GM23338 (cell line): Measurements from ENCODE around the gene SIRPG. TPM values are rescaled to one million over a fixed set of nuclear protein-coding genes. Genes with fewer than 3 reads are reported as not detected.

Experiments
- ATAC-seq: fragments of 200-7000 bp; cut with Tn5 transposase; 3 replicates; pipeline ENCODE4 v1.9.1; 2020
- DNase-seq: peaks from one replicate; pipeline ENCODE4 v3.0.0-alpha.2; 2015; ENCODE audit warnings: low spot score
- H2AFZ ChIP-seq: fragments of 200-600 bp; sonication (generic); 2 replicates; pipeline ENCODE4 v1.8.0; 2016; ENCODE audit warnings: antibody characterized with exemption, mild to moderate bottlenecking, moderate library complexity
- H3F3A ChIP-seq: fragments of 200-600 bp; sonication (generic); replicated peaks from 2 replicates; pipeline ENCODE4 v1.8.0; 2017; ENCODE audit warnings: antibody characterized with exemption, mixed run types, low read depth
- H3K27ac ChIP-seq: fragments of 200-600 bp; sonication (generic); 2 replicates; pipeline ENCODE4 v1.6.1; 2016; ENCODE audit warnings: low read depth
- H3K27me3 ChIP-seq: fragments of 200-600 bp; sonication (generic); 2 replicates; pipeline ENCODE4 v1.8.0; 2016; ENCODE audit warnings: mild to moderate bottlenecking, mixed run types, moderate library complexity; ENCODE audit not compliant: insufficient read depth
- H3K36me3 ChIP-seq: fragments of 200-600 bp; sonication (generic); 2 replicates; pipeline ENCODE4 v1.8.0; 2016; ENCODE audit warnings: mild to moderate bottlenecking; ENCODE audit not compliant: insufficient read depth
- H3K4me1 ChIP-seq: fragments of 200-600 bp; sonication (generic); 2 replicates; pipeline ENCODE4 v1.8.0; 2016; ENCODE audit warnings: mild to moderate bottlenecking, moderate library complexity; ENCODE audit not compliant: insufficient read depth
- H3K4me2 ChIP-seq: fragments of 200-600 bp; sonication (generic); 2 replicates; pipeline ENCODE4 v1.7.1; 2017; ENCODE audit warnings: mixed run types
- H3K4me3 ChIP-seq: fragments of 200-600 bp; sonication (generic); 2 replicates; pipeline ENCODE4 v1.6.1; 2016; ENCODE audit warnings: mixed run types
- H3K79me2 ChIP-seq: fragments of 200-600 bp; sonication (generic); replicated peaks from 2 replicates; pipeline ENCODE4 v1.8.0; 2017; ENCODE audit warnings: mild to moderate bottlenecking; ENCODE audit not compliant: insufficient read depth
- H3K9me2 ChIP-seq: fragments of 200-600 bp; sonication (generic); 2 replicates; pipeline ENCODE4 v1.8.0; 2017; ENCODE audit not compliant: insufficient read depth
- H4K20me1 ChIP-seq: fragments of 200-600 bp; sonication (generic); replicated peaks from 2 replicates; pipeline ENCODE4 v1.8.0; 2017; ENCODE audit warnings: mild to moderate bottlenecking; ENCODE audit not compliant: insufficient read depth
- H3K27ac Mint-ChIP-seq: 2 replicates; pipeline ENCODE4 v1.8.0; 2020; ENCODE audit warnings: inconsistent platforms, mild to moderate bottlenecking, moderate library complexity, mixed read lengths
- H3K27me3 Mint-ChIP-seq: 3 replicates; pipeline ENCODE4 v1.8.0; 2022; ENCODE audit warnings: low read depth, mild to moderate bottlenecking, moderate library complexity, mixed read lengths, inconsistent platforms; ENCODE audit not compliant: insufficient read depth, poor library complexity
- H3K36me3 Mint-ChIP-seq: 3 replicates; pipeline ENCODE4 v1.8.0; 2021; ENCODE audit warnings: low read depth, mild to moderate bottlenecking, inconsistent platforms, moderate library complexity, mixed read lengths
- H3K4me1 Mint-ChIP-seq: 3 replicates; pipeline ENCODE4 v1.8.0; 2020; ENCODE audit warnings: mild to moderate bottlenecking, inconsistent platforms, mixed read lengths
- H3K4me3 Mint-ChIP-seq: 3 replicates; pipeline ENCODE4 v1.8.0; 2021; ENCODE audit warnings: moderate library complexity, mild to moderate bottlenecking, inconsistent platforms, mixed read lengths
- H3K9me3 Mint-ChIP-seq: 3 replicates; pipeline ENCODE4 v1.8.0; 2020; ENCODE audit warnings: moderate library complexity, mild to moderate bottlenecking, inconsistent platforms, mixed read lengths
- CREB1 ChIP-seq: fragments of 250-450 bp; sonication (Bioruptor Pico); IDR thresholded peaks from 2 replicates; pipeline ENCODE4 v1.5.0; 2020; ENCODE audit warnings: low read depth, mild to moderate bottlenecking, moderate library complexity
- EZH2 ChIP-seq: fragments of 200-600 bp; sonication (generic); IDR thresholded peaks from one replicate; pipeline ENCODE4 v1.8.0; 2017; ENCODE audit warnings: antibody characterized with exemption, mild to moderate bottlenecking, low read depth; ENCODE audit not compliant: unreplicated experiment
- EZH2phosphoT487 ChIP-seq: fragments of 200-600 bp; sonication (generic); IDR thresholded peaks from one replicate; pipeline ENCODE4 v1.8.1; 2018; ENCODE audit warnings: antibody characterized with exemption; ENCODE audit not compliant: unreplicated experiment
- JUNB ChIP-seq: IDR thresholded peaks from one replicate; pipeline ENCODE4 v1.6.1; 2016; ENCODE audit warnings: antibody characterized with exemption; ENCODE audit not compliant: unreplicated experiment
- NANOG ChIP-seq: IDR thresholded peaks from 2 replicates; pipeline ENCODE4 v1.6.1; 2016; ENCODE audit warnings: antibody characterized with exemption, borderline replicate concordance
- POLR2AphosphoS5 ChIP-seq: IDR thresholded peaks from 2 replicates; pipeline ENCODE4 v1.6.1; 2016; ENCODE audit warnings: antibody characterized with exemption, low read depth
- REST ChIP-seq: IDR thresholded peaks from one replicate; pipeline ENCODE4 v1.6.1; 2018; ENCODE audit warnings: antibody characterized with exemption; ENCODE audit not compliant: unreplicated experiment
- STAT1 ChIP-seq: IDR thresholded peaks from one replicate; pipeline ENCODE4 v1.6.1; 2016; ENCODE audit warnings: antibody characterized with exemption; ENCODE audit not compliant: unreplicated experiment
- ZNF114 ChIP-seq: fragments of 250-450 bp; sonication (Bioruptor Pico); IDR thresholded peaks from 2 replicates; pipeline ENCODE4 v1.5.0; 2020; ENCODE audit warnings: mild to moderate bottlenecking, moderate library complexity
- ZNF331 ChIP-seq: fragments of 250-450 bp; sonication (Bioruptor Pico); IDR thresholded peaks from 2 replicates; pipeline ENCODE4 v1.5.0; 2020; ENCODE audit warnings: low read depth, mild to moderate bottlenecking, moderate library complexity
- polyA plus RNA-seq: library from polyadenylated mRNA; unstranded; fragments of >200 nt; fragmentation: Nextera tagmentation; extraction: Ambion mirVana; gene quantifications from 2 replicates; pipeline ENCODE4 v1.2.1, GENCODE V29; 2016
- total RNA-seq: library from RNA; depleted of rRNA; stranded (reverse); fragments of >200 nt; shearing (Covaris generic); gene quantifications from 2 replicates; pipeline ENCODE4 v1.2.3, GENCODE V29; 2014
- TF ChIP-seq, protein P1 (sequence below): fragments of 250-450 bp; sonication (Bioruptor Pico); IDR thresholded peaks from 2 replicates; pipeline ENCODE4 v1.5.0; 2020; ENCODE audit warnings: mild to moderate bottlenecking, moderate library complexity
- TF ChIP-seq, protein P2 (sequence below), 2 experiments: fragments of 200-600 bp in 1 of 2; sonication (generic) in 1 of 2; conservative IDR thresholded peaks; 2 replicates each; pipeline versions ENCODE4 v1.5.1 to v1.6.1; 2016 to 2017; ENCODE audit warnings: antibody characterized with exemption in 2 of 2, low read depth in 2 of 2, mild to moderate bottlenecking in 2 of 2, moderate library complexity in 1 of 2
- TF ChIP-seq, protein P3 (sequence below): IDR thresholded peaks from 2 replicates; pipeline ENCODE4 v1.6.1; 2016; ENCODE audit warnings: antibody characterized with exemption

Gene SIRPG
- total and polyA plus RNA-seq, 2 experiments from 2014 or later, result not detected

GRCh38 chr20:1694672-1695071 is 37.1 kb upstream of the SIRPG start:
- DNase-seq (no peak), ATAC-seq (no peak)
- Histone ChIP-seq H3K9me2 (no peaks in the 10 kb centered on the region), H3K27ac (no peak overlapping the region), H3K4me1 (no peaks in the 10 kb centered on the region), H3F3A (no peaks in the 10 kb centered on the region), H3K79me2 (no peaks in the 10 kb centered on the region), H4K20me1 (no peaks in the 10 kb centered on the region), H2AFZ (no peak overlapping the region), H3K4me3 (no peak overlapping the region), H3K36me3 (no peaks in the 10 kb centered on the region), H3K27me3 (peaks cover 6% of the 10 kb centered on the region; the same call in 1 of the 2 replicates), H3K4me2 (no peak overlapping the region)
- Mint-ChIP-seq H3K36me3 (no peaks in the 10 kb centered on the region; the same call in 2 of the 3 replicates), H3K9me3 (peaks cover 10% of the 10 kb centered on the region), H3K4me3 (no peak overlapping the region), H3K27me3 (peaks cover 2% of the 10 kb centered on the region), H3K4me1 (peaks cover 6% of the 10 kb centered on the region; the same call in 2 of the 3 replicates), H3K27ac (no peak overlapping the region)
- TF ChIP-seq ZNF114 (CRISPR knock-in tag) (no peak), NANOG (no peak), JUNB (no peak), POLR2AphosphoS5 (no peak), EZH2phosphoT487 (no peak), ZNF331 (no peak), CREB1 (CRISPR knock-in tag) (no peak), STAT1 (no peak), EZH2 (no peak), REST (no peak)
- TF ChIP-seq, protein P1, sequence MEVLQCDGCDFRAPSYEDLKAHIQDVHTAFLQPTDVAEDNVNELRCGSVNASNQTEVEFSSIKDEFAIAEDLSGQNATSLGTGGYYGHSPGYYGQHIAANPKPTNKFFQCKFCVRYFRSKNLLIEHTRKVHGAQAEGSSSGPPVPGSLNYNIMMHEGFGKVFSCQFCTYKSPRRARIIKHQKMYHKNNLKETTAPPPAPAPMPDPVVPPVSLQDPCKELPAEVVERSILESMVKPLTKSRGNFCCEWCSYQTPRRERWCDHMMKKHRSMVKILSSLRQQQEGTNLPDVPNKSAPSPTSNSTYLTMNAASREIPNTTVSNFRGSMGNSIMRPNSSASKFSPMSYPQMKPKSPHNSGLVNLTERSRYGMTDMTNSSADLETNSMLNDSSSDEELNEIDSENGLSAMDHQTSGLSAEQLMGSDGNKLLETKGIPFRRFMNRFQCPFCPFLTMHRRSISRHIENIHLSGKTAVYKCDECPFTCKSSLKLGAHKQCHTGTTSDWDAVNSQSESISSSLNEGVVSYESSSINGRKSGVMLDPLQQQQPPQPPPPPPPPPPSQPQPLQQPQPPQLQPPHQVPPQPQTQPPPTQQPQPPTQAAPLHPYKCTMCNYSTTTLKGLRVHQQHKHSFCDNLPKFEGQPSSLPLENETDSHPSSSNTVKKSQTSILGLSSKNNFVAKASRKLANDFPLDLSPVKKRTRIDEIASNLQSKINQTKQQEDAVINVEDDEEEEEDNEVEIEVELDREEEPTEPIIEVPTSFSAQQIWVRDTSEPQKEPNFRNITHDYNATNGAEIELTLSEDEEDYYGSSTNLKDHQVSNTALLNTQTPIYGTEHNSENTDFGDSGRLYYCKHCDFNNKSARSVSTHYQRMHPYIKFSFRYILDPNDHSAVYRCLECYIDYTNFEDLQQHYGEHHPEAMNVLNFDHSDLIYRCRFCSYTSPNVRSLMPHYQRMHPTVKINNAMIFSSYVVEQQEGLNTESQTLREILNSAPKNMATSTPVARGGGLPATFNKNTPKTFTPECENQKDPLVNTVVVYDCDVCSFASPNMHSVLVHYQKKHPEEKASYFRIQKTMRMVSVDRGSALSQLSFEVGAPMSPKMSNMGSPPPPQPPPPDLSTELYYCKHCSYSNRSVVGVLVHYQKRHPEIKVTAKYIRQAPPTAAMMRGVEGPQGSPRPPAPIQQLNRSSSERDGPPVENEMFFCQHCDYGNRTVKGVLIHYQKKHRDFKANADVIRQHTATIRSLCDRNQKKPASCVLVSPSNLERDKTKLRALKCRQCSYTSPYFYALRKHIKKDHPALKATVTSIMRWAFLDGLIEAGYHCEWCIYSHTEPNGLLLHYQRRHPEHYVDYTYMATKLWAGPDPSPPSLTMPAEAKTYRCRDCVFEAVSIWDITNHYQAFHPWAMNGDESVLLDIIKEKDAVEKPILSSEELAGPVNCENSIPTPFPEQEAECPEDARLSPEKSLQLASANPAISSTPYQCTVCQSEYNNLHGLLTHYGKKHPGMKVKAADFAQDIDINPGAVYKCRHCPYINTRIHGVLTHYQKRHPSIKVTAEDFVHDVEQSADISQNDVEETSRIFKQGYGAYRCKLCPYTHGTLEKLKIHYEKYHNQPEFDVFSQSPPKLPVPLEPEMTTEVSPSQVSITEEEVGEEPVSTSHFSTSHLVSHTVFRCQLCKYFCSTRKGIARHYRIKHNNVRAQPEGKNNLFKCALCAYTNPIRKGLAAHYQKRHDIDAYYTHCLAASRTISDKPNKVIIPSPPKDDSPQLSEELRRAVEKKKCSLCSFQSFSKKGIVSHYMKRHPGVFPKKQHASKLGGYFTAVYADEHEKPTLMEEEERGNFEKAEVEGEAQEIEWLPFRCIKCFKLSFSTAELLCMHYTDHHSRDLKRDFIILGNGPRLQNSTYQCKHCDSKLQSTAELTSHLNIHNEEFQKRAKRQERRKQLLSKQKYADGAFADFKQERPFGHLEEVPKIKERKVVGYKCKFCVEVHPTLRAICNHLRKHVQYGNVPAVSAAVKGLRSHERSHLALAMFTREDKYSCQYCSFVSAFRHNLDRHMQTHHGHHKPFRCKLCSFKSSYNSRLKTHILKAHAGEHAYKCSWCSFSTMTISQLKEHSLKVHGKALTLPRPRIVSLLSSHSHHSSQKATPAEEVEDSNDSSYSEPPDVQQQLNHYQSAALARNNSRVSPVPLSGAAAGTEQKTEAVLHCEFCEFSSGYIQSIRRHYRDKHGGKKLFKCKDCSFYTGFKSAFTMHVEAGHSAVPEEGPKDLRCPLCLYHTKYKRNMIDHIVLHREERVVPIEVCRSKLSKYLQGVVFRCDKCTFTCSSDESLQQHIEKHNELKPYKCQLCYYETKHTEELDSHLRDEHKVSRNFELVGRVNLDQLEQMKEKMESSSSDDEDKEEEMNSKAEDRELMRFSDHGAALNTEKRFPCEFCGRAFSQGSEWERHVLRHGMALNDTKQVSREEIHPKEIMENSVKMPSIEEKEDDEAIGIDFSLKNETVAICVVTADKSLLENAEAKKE (CRISPR knock-in tag), result no peak
- TF ChIP-seq, protein P2, sequence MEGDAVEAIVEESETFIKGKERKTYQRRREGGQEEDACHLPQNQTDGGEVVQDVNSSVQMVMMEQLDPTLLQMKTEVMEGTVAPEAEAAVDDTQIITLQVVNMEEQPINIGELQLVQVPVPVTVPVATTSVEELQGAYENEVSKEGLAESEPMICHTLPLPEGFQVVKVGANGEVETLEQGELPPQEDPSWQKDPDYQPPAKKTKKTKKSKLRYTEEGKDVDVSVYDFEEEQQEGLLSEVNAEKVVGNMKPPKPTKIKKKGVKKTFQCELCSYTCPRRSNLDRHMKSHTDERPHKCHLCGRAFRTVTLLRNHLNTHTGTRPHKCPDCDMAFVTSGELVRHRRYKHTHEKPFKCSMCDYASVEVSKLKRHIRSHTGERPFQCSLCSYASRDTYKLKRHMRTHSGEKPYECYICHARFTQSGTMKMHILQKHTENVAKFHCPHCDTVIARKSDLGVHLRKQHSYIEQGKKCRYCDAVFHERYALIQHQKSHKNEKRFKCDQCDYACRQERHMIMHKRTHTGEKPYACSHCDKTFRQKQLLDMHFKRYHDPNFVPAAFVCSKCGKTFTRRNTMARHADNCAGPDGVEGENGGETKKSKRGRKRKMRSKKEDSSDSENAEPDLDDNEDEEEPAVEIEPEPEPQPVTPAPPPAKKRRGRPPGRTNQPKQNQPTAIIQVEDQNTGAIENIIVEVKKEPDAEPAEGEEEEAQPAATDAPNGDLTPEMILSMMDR (conservative IDR thresholded peaks at IDR 0.05; ENCODE audit: low read depth in 2 of 2), result no peak
- TF ChIP-seq, protein P3, sequence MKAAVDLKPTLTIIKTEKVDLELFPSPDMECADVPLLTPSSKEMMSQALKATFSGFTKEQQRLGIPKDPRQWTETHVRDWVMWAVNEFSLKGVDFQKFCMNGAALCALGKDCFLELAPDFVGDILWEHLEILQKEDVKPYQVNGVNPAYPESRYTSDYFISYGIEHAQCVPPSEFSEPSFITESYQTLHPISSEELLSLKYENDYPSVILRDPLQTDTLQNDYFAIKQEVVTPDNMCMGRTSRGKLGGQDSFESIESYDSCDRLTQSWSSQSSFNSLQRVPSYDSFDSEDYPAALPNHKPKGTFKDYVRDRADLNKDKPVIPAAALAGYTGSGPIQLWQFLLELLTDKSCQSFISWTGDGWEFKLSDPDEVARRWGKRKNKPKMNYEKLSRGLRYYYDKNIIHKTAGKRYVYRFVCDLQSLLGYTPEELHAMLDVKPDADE, result no peak
